Natural killer cell (primary cell): ENCODE results near the gene RBM47. TPM values are rescaled to one million over a fixed set of nuclear protein-coding genes. Genes with fewer than 3 reads are reported as not detected.

Experiments used
- ATAC-seq, 3 donors: fragments of 150-1000 bp in 2 of 3; fragments of 200-7000 bp in 1 of 3; cut with Tn5 transposase; 1 replicate in 1 of 3; 2 replicates in 2 of 3; pipeline ENCODE4 v1.10.0; 2021; ENCODE audit warnings: mild to moderate bottlenecking in 2 of 3, moderate library complexity in 2 of 3
- DNase-seq, 2 donors: peaks; one replicate each; pipeline versions ENCODE4 v3.0.0 to v3.0.0-alpha.2; 2013 to 2021; ENCODE audit warnings: mixed read lengths in 1 of 2
- H3K27ac ChIP-seq: one replicate; pipeline ENCODE4 v1.5.1; 2013; ENCODE audit warnings: mild to moderate bottlenecking, low read length
- H3K27me3 ChIP-seq: one replicate; pipeline ENCODE4 v1.6.1; 2013; ENCODE audit warnings: low read length; ENCODE audit not compliant: control insufficient read depth, insufficient read depth
- H3K36me3 ChIP-seq: one replicate; pipeline ENCODE4 v1.6.1; 2013; ENCODE audit warnings: low read length; ENCODE audit not compliant: control insufficient read depth, insufficient read depth
- H3K4me1 ChIP-seq: one replicate; pipeline ENCODE4 v1.6.1; 2013; ENCODE audit warnings: low read length; ENCODE audit not compliant: control insufficient read depth, insufficient read depth
- H3K4me3 ChIP-seq: one replicate; pipeline ENCODE4 v1.5.1; 2013; ENCODE audit warnings: low read length
- H3K9me3 ChIP-seq: one replicate; pipeline ENCODE4 v1.6.1; 2013; ENCODE audit warnings: low read length; ENCODE audit not compliant: control insufficient read depth, insufficient read depth
- H3K27ac Mint-ChIP-seq, 2 donors: one replicate each; pipeline ENCODE4 v1.8.0; 2022; ENCODE audit warnings: mild to moderate bottlenecking in 2 of 2, mixed read lengths in 2 of 2, moderate library complexity in 1 of 2
- H3K27me3 Mint-ChIP-seq, 2 donors: one replicate each; pipeline ENCODE4 v1.8.0; 2022; ENCODE audit warnings: low read depth in 2 of 2, mixed read lengths in 2 of 2
- H3K36me3 Mint-ChIP-seq: one replicate; pipeline ENCODE4 v1.8.0; 2022; ENCODE audit warnings: mixed read lengths
- H3K4me1 Mint-ChIP-seq, 2 donors: one replicate each; pipeline ENCODE4 v1.8.0; 2022; ENCODE audit warnings: mixed read lengths in 2 of 2
- H3K4me3 Mint-ChIP-seq: one replicate; pipeline ENCODE4 v1.8.0; 2022; ENCODE audit warnings: mild to moderate bottlenecking, moderate library complexity, mixed read lengths
- H3K9me3 Mint-ChIP-seq, 2 donors: one replicate each; pipeline ENCODE4 v1.8.0; 2022; ENCODE audit warnings: mixed read lengths in 2 of 2
- WGBS: methylation state at CpG from one replicate; pipeline ENCODE4 v1.1.7; 2013; ENCODE audit warnings: missing lambda C conversion rate; ENCODE audit not compliant: insufficient coverage; 5-methylcytosine and 5-hydroxymethylcytosine counted together
- intact Hi-C: fragments of 100-400 bp; cut with micrococcal nuclease; formaldehyde crosslinking; loops from one replicate; pipeline ENCODE4 v1.14.2; 2022
- total RNA-seq, 4 donors: library from RNA; stranded (reverse); fragments of 120-200 nt in 1 of 4; gene quantifications; one replicate each; pipeline versions ENCODE4 v1.2.3 to v1.2.4, GENCODE V29; 2013 to 2022
- TF ChIP-seq, protein P1 (sequence below): fragments of 200-600 bp; IDR thresholded peaks from one replicate; pipeline ENCODE4 v1.8.0; 2022; ENCODE audit warnings: antibody characterized with exemption

RBM47 gene
- total RNA-seq, 3 donors from 2014 or later (not counting 1 experiment from before 2014, with no cell fraction given): 2.0 to 7.7 (median 3.9) TPM

GRCh38 chr4:40489961-40490360 is 139.7 kb downstream of the RBM47 start:
- TF ChIP-seq, protein P1, sequence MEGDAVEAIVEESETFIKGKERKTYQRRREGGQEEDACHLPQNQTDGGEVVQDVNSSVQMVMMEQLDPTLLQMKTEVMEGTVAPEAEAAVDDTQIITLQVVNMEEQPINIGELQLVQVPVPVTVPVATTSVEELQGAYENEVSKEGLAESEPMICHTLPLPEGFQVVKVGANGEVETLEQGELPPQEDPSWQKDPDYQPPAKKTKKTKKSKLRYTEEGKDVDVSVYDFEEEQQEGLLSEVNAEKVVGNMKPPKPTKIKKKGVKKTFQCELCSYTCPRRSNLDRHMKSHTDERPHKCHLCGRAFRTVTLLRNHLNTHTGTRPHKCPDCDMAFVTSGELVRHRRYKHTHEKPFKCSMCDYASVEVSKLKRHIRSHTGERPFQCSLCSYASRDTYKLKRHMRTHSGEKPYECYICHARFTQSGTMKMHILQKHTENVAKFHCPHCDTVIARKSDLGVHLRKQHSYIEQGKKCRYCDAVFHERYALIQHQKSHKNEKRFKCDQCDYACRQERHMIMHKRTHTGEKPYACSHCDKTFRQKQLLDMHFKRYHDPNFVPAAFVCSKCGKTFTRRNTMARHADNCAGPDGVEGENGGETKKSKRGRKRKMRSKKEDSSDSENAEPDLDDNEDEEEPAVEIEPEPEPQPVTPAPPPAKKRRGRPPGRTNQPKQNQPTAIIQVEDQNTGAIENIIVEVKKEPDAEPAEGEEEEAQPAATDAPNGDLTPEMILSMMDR: no peak
- no peak overlapping the region for H3K4me3 Mint-ChIP-seq
- H3K27me3 Mint-ChIP-seq: peaks cover 0 to 20% of the 10 kb centered on the region in 2 donors
- H3K4me3 ChIP-seq: no peak overlapping the region
- no peaks in the 10 kb centered on the region for H3K9me3 Mint-ChIP-seq
- H3K27ac ChIP-seq: no peak overlapping the region
- H3K36me3 ChIP-seq: no peaks in the 10 kb centered on the region
- H3K4me1 Mint-ChIP-seq: no peaks in the 10 kb centered on the region
- H3K4me1 ChIP-seq: no peaks in the 10 kb centered on the region
- no peaks in the 10 kb centered on the region for H3K36me3 Mint-ChIP-seq
- ATAC-seq (no peak), DNase-seq (no peak)
- H3K27ac Mint-ChIP-seq: no peak overlapping the region
- intact Hi-C loops: no loop called here
- no peaks in the 10 kb centered on the region for H3K9me3 ChIP-seq
- no peaks in the 10 kb centered on the region for H3K27me3 ChIP-seq

- DNase-seq: no peak
- Mint-ChIP-seq H3K4me3 (no peak overlapping the region), H3K9me3 (no peaks in the 10 kb centered on the region), H3K4me1 (no peaks in the 10 kb centered on the region), H3K27ac (no peak overlapping the region), H3K27me3 (peaks cover 7 to 21% of the 10 kb centered on the region in 2 donors), H3K36me3 (no peaks in the 10 kb centered on the region)
- H3K4me1 ChIP-seq: no peaks in the 10 kb centered on the region
- ATAC-seq: no peak
- no peak overlapping the region for H3K27ac ChIP-seq
- H3K36me3 ChIP-seq: no peaks in the 10 kb centered on the region
- no CpG with 5 or more reads among the region's 1 CpG for WGBS
- H3K9me3 ChIP-seq: no peaks in the 10 kb centered on the region
- H3K4me3 ChIP-seq: no peak overlapping the region
- no peaks in the 10 kb centered on the region for H3K27me3 ChIP-seq
- intact Hi-C loops: no loop called here
- TF ChIP-seq, protein P1: no peak
Measured at GRCh38 chr4:40486534-40486933, 143.1 kb downstream of the RBM47 start.

GRCh38 chr4:40484346-40485090 is 145.1 kb downstream of the RBM47 start:
- Histone ChIP-seq H3K27ac (no peak overlapping the region), H3K27me3 (no peaks in the 10 kb centered on the region), H3K4me3 (no peak overlapping the region), H3K4me1 (no peaks in the 10 kb centered on the region), H3K36me3 (no peaks in the 10 kb centered on the region), H3K9me3 (no peaks in the 10 kb centered on the region)
- intact Hi-C loops: no loop called here
- Mint-ChIP-seq H3K27ac (no peak overlapping the region), H3K4me1 (no peaks in the 10 kb centered on the region), H3K36me3 (no peaks in the 10 kb centered on the region), H3K9me3 (no peaks in the 10 kb centered on the region), H3K27me3 (peaks cover 7 to 14% of the 10 kb centered on the region in 2 donors), H3K4me3 (no peak overlapping the region)
- DNase-seq (no peak), ATAC-seq (no peak)
- WGBS: 82% methylated on average over 1 of the region's 1 CpG
- TF ChIP-seq, protein P1: no peak
